ENCODE results near the gene PRSS22.
A peak's percentile ranks its signal among the peaks of the same experiment; 100 is the strongest.

The PRSS22 gene

GRCh38 chr16:2856061-2856670 is 1.8 kb downstream of the PRSS22 start:
- no peak for DNase-seq (ENCODE audit: low read depth in 2 of 2)
- H3K4me3 ChIP-seq (replicated peaks in 1 of 2; ENCODE audit: low read depth in 2 of 2, low read length in 2 of 2): no peak overlapping the region
- TF ChIP-seq CTCF (IDR thresholded peaks at IDR 0.05; ENCODE audit: low read depth, low read length): no peak

GRCh38 chr16:2855536-2855935 is 2.4 kb downstream of the PRSS22 start:
- H3K4me3 ChIP-seq (replicated peaks in 1 of 2; ENCODE audit: low read depth in 2 of 2, low read length in 2 of 2): no peak overlapping the region
- no peak for TF ChIP-seq CTCF (IDR thresholded peaks at IDR 0.05; ENCODE audit: low read depth, low read length)
- no peak for DNase-seq (ENCODE audit: low read depth in 2 of 2)

- H3K4me3 ChIP-seq (replicated peaks in 1 of 2; ENCODE audit: low read depth in 2 of 2, low read length in 2 of 2): no peak overlapping the region
- peak in 1 of 2 donors; percentile 22 for DNase-seq (ENCODE audit: low read depth in 2 of 2)
- peak; percentile 60 for TF ChIP-seq CTCF (IDR thresholded peaks at IDR 0.05; ENCODE audit: low read depth, low read length)
Measured at GRCh38 chr16:2854700-2855309, 3.2 kb downstream of the PRSS22 start.

- DNase-seq (ENCODE audit: low read depth in 2 of 2): no peak
- H3K4me3 ChIP-seq (replicated peaks in 1 of 2; ENCODE audit: low read depth in 2 of 2, low read length in 2 of 2): no peak overlapping the region
- TF ChIP-seq CTCF (IDR thresholded peaks at IDR 0.05; ENCODE audit: low read depth, low read length): no peak
Measured at GRCh38 chr16:2853531-2854073, 4.4 kb downstream of the PRSS22 start.

GRCh38 chr16:2852731-2853507 is 5.1 kb downstream of the PRSS22 start:
- H3K4me3 ChIP-seq (replicated peaks in 1 of 2; ENCODE audit: low read depth in 2 of 2, low read length in 2 of 2): no peak overlapping the region
- DNase-seq (ENCODE audit: low read depth in 2 of 2): no peak
- TF ChIP-seq CTCF (IDR thresholded peaks at IDR 0.05; ENCODE audit: low read depth, low read length): no peak

- no peak overlapping the region for H3K4me3 ChIP-seq (replicated peaks in 1 of 2; ENCODE audit: low read depth in 2 of 2, low read length in 2 of 2)
- no peak for DNase-seq (ENCODE audit: low read depth in 2 of 2)
- no peak for TF ChIP-seq CTCF (IDR thresholded peaks at IDR 0.05; ENCODE audit: low read depth, low read length)
Measured at GRCh38 chr16:2852003-2852730, 5.8 kb downstream of the PRSS22 start.
